ENCODE data around the gene SH3BGRL2. TPM values are rescaled to one million over a fixed set of nuclear protein-coding genes. Genes with fewer than 3 reads are reported as not detected.

SH3BGRL2 gene
- total RNA-seq, 1 experiment from 2014 or later = 11.8 TPM

GRCh38 chr6:79632580-79632979 is 1.5 kb downstream of the SH3BGRL2 start:
- H3K4me1 Mint-ChIP-seq = peaks cover 19 to 29% of the 10 kb centered on the region in 2 experiments
- no peak overlapping the region for H3T11ph ChIP-seq (ENCODE audit: low read length)
- H4K5ac ChIP-seq (ENCODE audit: insufficient read length, low read depth, low read length) = no peak overlapping the region
- no peaks in the 10 kb centered on the region for H3K79me1 ChIP-seq (ENCODE audit: insufficient read depth, low read depth, low read length, poor library complexity, severe bottlenecking)
- H3K9me3 Mint-ChIP-seq = no peaks in the 10 kb centered on the region
- no peak overlapping the region for H3K27ac Mint-ChIP-seq
- H4K20me1 ChIP-seq (ENCODE audit: control insufficient read depth, insufficient read depth, insufficient read length) = no peaks in the 10 kb centered on the region
- no peak overlapping the region for H3K14ac ChIP-seq (ENCODE audit: insufficient read depth, low read length)
- no peaks in the 10 kb centered on the region for H3K79me2 ChIP-seq (ENCODE audit: insufficient read depth, low read length)
- no peak overlapping the region for H3K23ac ChIP-seq (ENCODE audit: insufficient read length, low read depth, low read length)
- H3K27me3 Mint-ChIP-seq (ENCODE audit: low read depth) = peaks cover 16% of the 10 kb centered on the region
- peaks cover 2% of the 10 kb centered on the region; the same call in 1 of the 2 replicates for H3K4me1 ChIP-seq (ENCODE audit: insufficient read depth, low read length)
- peak overlapping the region; percentile 56 to 84; a peak in 3 of 5 replicates for H3K4me3 Mint-ChIP-seq
- no peak overlapping the region for H3K9ac ChIP-seq (ENCODE audit: extremely low read depth, insufficient read length, low read length)
- no peak overlapping the region for H3K4ac ChIP-seq (ENCODE audit: low read depth, low read length)
- H2BK12ac ChIP-seq (ENCODE audit: insufficient read length, low read depth, low read length) = no peak overlapping the region
- H2AK5ac ChIP-seq (ENCODE audit: insufficient read length, low read length) = no peak overlapping the region
- H3K18ac ChIP-seq (ENCODE audit: insufficient read length, low read depth, low read length) = no peak overlapping the region
- no peak overlapping the region for H3K4me2 ChIP-seq (ENCODE audit: insufficient read depth, insufficient read length, low read length)
- H3K56ac ChIP-seq (ENCODE audit: insufficient read length, low read depth, low read length) = no peak overlapping the region
- H2BK120ac ChIP-seq (ENCODE audit: low read depth, low read length, poor library complexity, severe bottlenecking) = no peak overlapping the region
- no peak overlapping the region for H2BK20ac ChIP-seq (ENCODE audit: low read depth, low read length, poor library complexity, severe bottlenecking)
- H2BK5ac ChIP-seq (ENCODE audit: insufficient read length, low read length) = no peak overlapping the region
- peaks cover 5% of the 10 kb centered on the region for H3K23me2 ChIP-seq (ENCODE audit: insufficient read length, low read depth, low read length, poor library complexity, severe bottlenecking)
- H3K27ac ChIP-seq (ENCODE audit: insufficient read length, low read depth, low read length) = no peak overlapping the region
- no peak for DNase-seq
- TF ChIP-seq CTCF (conservative IDR thresholded peaks at IDR 0.05) = no peak
- H3K36me3 Mint-ChIP-seq (ENCODE audit: insufficient read depth in 1 of 3, low read depth in 3 of 3) = no peaks in the 10 kb centered on the region; a peak in 1 of 7 replicates
- H3K9me3 ChIP-seq (ENCODE audit: control insufficient read depth, low read depth, low read length) = no peaks in the 10 kb centered on the region
- no peak overlapping the region for H2AFZ ChIP-seq (ENCODE audit: low read length)
- no peaks in the 10 kb centered on the region; the same call in 1 of the 2 replicates for H3K27me3 ChIP-seq (ENCODE audit: insufficient read depth, low read length)
- H4K8ac ChIP-seq (replicated peaks; ENCODE audit: insufficient read length, low read depth, low read length) = no peak overlapping the region
- no CpG with 5 or more reads among the region's 2 CpGs for WGBS (ENCODE audit: extremely low coverage, insufficient read length, low lambda C conversion rate)
- H2BK15ac ChIP-seq (ENCODE audit: low read depth, low read length) = no peak overlapping the region
- H4K91ac ChIP-seq (ENCODE audit: insufficient read length, low read depth, low read length) = no peak overlapping the region

All from H9 (cell line).